ENCODE measurements around the gene SPOP.
A peak's percentile ranks its signal among the peaks of the same experiment; 100 is the strongest.

The SPOP gene

GRCh38 chr17:49578414-49578813 is 99.5 kb downstream of the SPOP start:
- no peak for TF ChIP-seq ZFX (IDR thresholded peaks at IDR 0.05)
- TF ChIP-seq, protein P1, sequence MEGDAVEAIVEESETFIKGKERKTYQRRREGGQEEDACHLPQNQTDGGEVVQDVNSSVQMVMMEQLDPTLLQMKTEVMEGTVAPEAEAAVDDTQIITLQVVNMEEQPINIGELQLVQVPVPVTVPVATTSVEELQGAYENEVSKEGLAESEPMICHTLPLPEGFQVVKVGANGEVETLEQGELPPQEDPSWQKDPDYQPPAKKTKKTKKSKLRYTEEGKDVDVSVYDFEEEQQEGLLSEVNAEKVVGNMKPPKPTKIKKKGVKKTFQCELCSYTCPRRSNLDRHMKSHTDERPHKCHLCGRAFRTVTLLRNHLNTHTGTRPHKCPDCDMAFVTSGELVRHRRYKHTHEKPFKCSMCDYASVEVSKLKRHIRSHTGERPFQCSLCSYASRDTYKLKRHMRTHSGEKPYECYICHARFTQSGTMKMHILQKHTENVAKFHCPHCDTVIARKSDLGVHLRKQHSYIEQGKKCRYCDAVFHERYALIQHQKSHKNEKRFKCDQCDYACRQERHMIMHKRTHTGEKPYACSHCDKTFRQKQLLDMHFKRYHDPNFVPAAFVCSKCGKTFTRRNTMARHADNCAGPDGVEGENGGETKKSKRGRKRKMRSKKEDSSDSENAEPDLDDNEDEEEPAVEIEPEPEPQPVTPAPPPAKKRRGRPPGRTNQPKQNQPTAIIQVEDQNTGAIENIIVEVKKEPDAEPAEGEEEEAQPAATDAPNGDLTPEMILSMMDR (conservative IDR thresholded peaks at IDR 0.05), result no peak
- H3K27ac ChIP-seq, result no peak overlapping the region

GRCh38 chr17:49577963-49578362 is 99.9 kb downstream of the SPOP start:
- no peak for TF ChIP-seq ZFX (IDR thresholded peaks at IDR 0.05)
- TF ChIP-seq, protein P1 (conservative IDR thresholded peaks at IDR 0.05), result no peak
- H3K27ac ChIP-seq, result no peak overlapping the region

DNA sequence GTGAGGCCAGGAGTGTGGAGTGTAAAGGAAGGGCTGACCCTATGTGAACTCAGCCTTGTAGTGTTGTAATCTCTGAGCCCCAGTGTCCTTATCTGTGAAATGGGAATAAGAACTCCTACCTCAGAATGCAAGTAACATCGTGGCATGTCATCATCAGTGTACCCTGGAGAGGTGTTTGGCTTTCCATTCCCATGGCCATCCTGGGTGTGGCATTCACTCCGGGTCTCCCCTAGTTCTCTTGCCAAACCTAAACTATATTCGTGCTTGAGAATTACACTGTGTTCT is 100.3 kb downstream of the SPOP start:
- TF ChIP-seq, protein P1 (conservative IDR thresholded peaks at IDR 0.05), result no peak
- TF ChIP-seq ZFX (IDR thresholded peaks at IDR 0.05), result no peak
- no peak overlapping the region for H3K27ac ChIP-seq

- no peak overlapping the region for H3K27ac ChIP-seq
Measured at GRCh38 chr17:49576917-49577649, 100.8 kb downstream of the SPOP start.

DNA sequence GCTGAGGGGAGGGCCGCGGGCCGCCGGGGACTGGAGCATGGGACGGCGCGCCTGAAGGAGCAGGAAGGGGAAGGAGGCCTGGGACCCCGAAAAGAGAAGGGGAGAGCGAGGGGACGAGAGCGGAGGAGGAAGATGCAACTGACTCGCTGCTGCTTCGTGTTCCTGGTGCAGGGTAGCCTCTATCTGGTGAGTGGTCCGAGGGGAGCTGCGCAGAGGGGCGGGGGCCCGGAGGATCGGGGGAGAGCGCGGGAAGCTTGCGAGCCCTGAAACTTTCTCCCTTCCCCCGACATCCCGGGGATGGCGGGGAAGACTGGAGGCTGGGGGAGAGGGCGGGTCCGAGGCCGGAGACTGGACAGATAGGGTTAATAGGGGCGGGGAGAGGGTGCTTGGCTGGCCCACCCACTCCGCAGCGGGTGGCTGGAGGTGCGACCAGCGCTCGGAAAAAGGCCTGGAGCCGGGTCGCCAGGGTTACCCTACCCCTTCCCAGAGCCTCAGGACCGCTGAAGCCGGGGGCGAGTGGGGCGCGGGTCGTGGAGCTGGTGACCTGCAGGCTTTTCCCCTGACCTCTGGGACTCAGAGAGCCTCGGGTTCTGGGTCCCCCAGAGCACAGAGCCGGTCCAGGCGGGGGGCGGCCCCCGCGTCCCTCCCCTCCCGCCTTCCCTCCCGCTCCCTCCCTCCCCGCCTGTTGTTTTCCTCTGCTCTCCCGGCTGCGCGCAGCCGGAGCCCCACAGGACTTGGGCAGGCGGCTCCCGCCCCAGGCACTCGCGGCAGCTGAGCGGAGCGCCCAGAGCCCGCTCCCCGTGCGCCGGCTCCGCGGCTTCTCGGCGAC is 101.6 kb downstream of the SPOP start:
- H3K27ac ChIP-seq, result no peak overlapping the region
- no peak for TF ChIP-seq ZFX (IDR thresholded peaks at IDR 0.05)
- TF ChIP-seq, protein P1 (conservative IDR thresholded peaks at IDR 0.05), result no peak

More at GRCh38 chr17:49576917-49577649, 100.8 kb downstream of the SPOP start:
- TF ChIP-seq, protein P1 (conservative IDR thresholded peaks at IDR 0.05), result no peak
- TF ChIP-seq ZFX (IDR thresholded peaks at IDR 0.05), result no peak

GRCh38 chr17:49575679-49576087 is 102.2 kb downstream of the SPOP start, which contains the start of gene NXPH3:
TSS of gene NXPH3 (plus strand) at chr17:49575871. CDS start at chr17:49576220, 349 bp downstream.
- no peak for TF ChIP-seq ZFX (IDR thresholded peaks at IDR 0.05)
- TF ChIP-seq, protein P1 (conservative IDR thresholded peaks at IDR 0.05), result peak; percentile 83
- H3K27ac ChIP-seq, result no peak within 1 kb of the TSS

All from C4-2B (cell line).